ENCODE measurements around the gene SLC9A2.

Gene SLC9A2

GRCh38 chr2:102581911-102582310 is 37.4 kb upstream of the SLC9A2 start:
- Histone ChIP-seq H3K4me3 (ENCODE audit: low read length in 2 of 2) (no peak overlapping the region), H3K18ac (ENCODE audit: low read length) (no peak overlapping the region), H3K4me1 (ENCODE audit: control insufficient read depth in 2 of 2, insufficient read depth in 1 of 2, low read depth in 1 of 2, low read length in 2 of 2) (peaks cover 0 to 4% of the 10 kb centered on the region in 2 donors), H3K14ac (ENCODE audit: low read length) (no peak overlapping the region), H3K79me1 (ENCODE audit: low read depth, low read length) (no peaks in the 10 kb centered on the region), H3K27me3 (ENCODE audit: control insufficient read depth in 3 of 3, insufficient read depth in 3 of 3, low read depth in 1 of 3, low read length in 3 of 3) (peaks cover 0 to 3% (median 0%) of the 10 kb centered on the region in 3 experiments), H3K23ac (ENCODE audit: low read depth, low read length, poor library complexity) (no peak overlapping the region), H2BK5ac (ENCODE audit: low read length) (no peak overlapping the region), H4K8ac (ENCODE audit: low read depth, low read length) (no peak overlapping the region), H3K4me2 (ENCODE audit: insufficient read depth, low read length, poor library complexity, severe bottlenecking) (no peak overlapping the region), H2AFZ (ENCODE audit: low read length) (no peak overlapping the region), H3K4ac (ENCODE audit: low read length) (no peak overlapping the region), H3K9ac (ENCODE audit: low read depth, low read length, poor library complexity) (no peak overlapping the region), H3K27ac (replicated peaks; ENCODE audit: low read length) (no peak overlapping the region), H2BK15ac (ENCODE audit: low read length) (no peak overlapping the region), H2BK12ac (ENCODE audit: low read length) (no peak overlapping the region), H3K9me3 (replicated peaks in 1 of 2; ENCODE audit: control insufficient read depth in 2 of 2, insufficient read depth in 1 of 2, low read depth in 1 of 2, low read length in 2 of 2) (no peaks in the 10 kb centered on the region), H3K36me3 (replicated peaks in 1 of 2; ENCODE audit: control insufficient read depth in 2 of 2, insufficient read depth in 2 of 2, low read length in 2 of 2) (no peaks in the 10 kb centered on the region), H2BK120ac (ENCODE audit: low read depth, low read length) (no peak overlapping the region), H4K91ac (ENCODE audit: low read depth, low read length, poor library complexity) (no peak overlapping the region), H2AK5ac (ENCODE audit: low read depth, low read length) (no peak overlapping the region)
- DNase-seq (ENCODE audit: low spot score): no peak

GRCh38 chr2:102582845-102583244 is 36.5 kb upstream of the SLC9A2 start:
- no CpG with 5 or more reads among the region's 2 CpGs for WGBS, 2 donors (ENCODE audit: extremely low coverage in 2 of 2, insufficient read length in 2 of 2, insufficient replicate concordance in 1 of 2)
- Histone ChIP-seq H3K9me3 (replicated peaks in 1 of 2; ENCODE audit: control insufficient read depth in 2 of 2, insufficient read depth in 1 of 2, low read depth in 1 of 2, low read length in 2 of 2) (no peaks in the 10 kb centered on the region), H4K8ac (ENCODE audit: low read depth, low read length) (no peak overlapping the region), H3K14ac (ENCODE audit: low read length) (no peak overlapping the region), H3K27ac (replicated peaks; ENCODE audit: low read length) (no peak overlapping the region), H3K4ac (ENCODE audit: low read length) (no peak overlapping the region), H3K9ac (ENCODE audit: low read depth, low read length, poor library complexity) (no peak overlapping the region), H2BK5ac (ENCODE audit: low read length) (no peak overlapping the region), H3K36me3 (replicated peaks in 1 of 2; ENCODE audit: control insufficient read depth in 2 of 2, insufficient read depth in 2 of 2, low read length in 2 of 2) (no peaks in the 10 kb centered on the region), H3K4me3 (ENCODE audit: low read length in 2 of 2) (no peak overlapping the region), H2BK120ac (ENCODE audit: low read depth, low read length) (no peak overlapping the region), H3K23ac (ENCODE audit: low read depth, low read length, poor library complexity) (no peak overlapping the region), H3K18ac (ENCODE audit: low read length) (no peak overlapping the region), H3K4me2 (ENCODE audit: insufficient read depth, low read length, poor library complexity, severe bottlenecking) (no peak overlapping the region), H2AFZ (ENCODE audit: low read length) (no peak overlapping the region), H3K4me1 (ENCODE audit: control insufficient read depth in 2 of 2, insufficient read depth in 1 of 2, low read depth in 1 of 2, low read length in 2 of 2) (peaks cover 0 to 4% of the 10 kb centered on the region in 2 donors), H2AK5ac (ENCODE audit: low read depth, low read length) (no peak overlapping the region), H2BK15ac (ENCODE audit: low read length) (no peak overlapping the region), H3K27me3 (ENCODE audit: control insufficient read depth in 3 of 3, insufficient read depth in 3 of 3, low read depth in 1 of 3, low read length in 3 of 3) (peaks cover 0 to 3% (median 0%) of the 10 kb centered on the region in 3 experiments), H2BK12ac (ENCODE audit: low read length) (no peak overlapping the region), H4K91ac (ENCODE audit: low read depth, low read length, poor library complexity) (no peak overlapping the region), H3K79me1 (ENCODE audit: low read depth, low read length) (no peaks in the 10 kb centered on the region)
- DNase-seq (ENCODE audit: low spot score): no peak

- no peak overlapping the region for H3K4ac ChIP-seq (ENCODE audit: low read length)
- no peaks in the 10 kb centered on the region for H3K9me3 ChIP-seq (replicated peaks in 1 of 2; ENCODE audit: control insufficient read depth in 2 of 2, insufficient read depth in 1 of 2, low read depth in 1 of 2, low read length in 2 of 2)
- no peak overlapping the region for H3K23ac ChIP-seq (ENCODE audit: low read depth, low read length, poor library complexity)
- no peak overlapping the region for H2BK5ac ChIP-seq (ENCODE audit: low read length)
- H3K4me2 ChIP-seq (ENCODE audit: insufficient read depth, low read length, poor library complexity, severe bottlenecking): no peak overlapping the region
- no CpG with 5 or more reads among the region's 6 CpGs for WGBS, 2 donors (ENCODE audit: extremely low coverage in 2 of 2, insufficient read length in 2 of 2, insufficient replicate concordance in 1 of 2)
- no peak overlapping the region for H2BK15ac ChIP-seq (ENCODE audit: low read length)
- no peak overlapping the region for H2BK120ac ChIP-seq (ENCODE audit: low read depth, low read length)
- H3K79me1 ChIP-seq (ENCODE audit: low read depth, low read length): no peaks in the 10 kb centered on the region
- no peak overlapping the region for H2AK5ac ChIP-seq (ENCODE audit: low read depth, low read length)
- H4K91ac ChIP-seq (ENCODE audit: low read depth, low read length, poor library complexity): no peak overlapping the region
- no peak overlapping the region for H3K9ac ChIP-seq (ENCODE audit: low read depth, low read length, poor library complexity)
- no peak overlapping the region for H4K8ac ChIP-seq (ENCODE audit: low read depth, low read length)
- no peak overlapping the region for H3K27ac ChIP-seq (replicated peaks; ENCODE audit: low read length)
- peaks cover 0 to 3% (median 0%) of the 10 kb centered on the region in 3 experiments for H3K27me3 ChIP-seq (ENCODE audit: control insufficient read depth in 3 of 3, insufficient read depth in 3 of 3, low read depth in 1 of 3, low read length in 3 of 3)
- no peaks in the 10 kb centered on the region for H3K36me3 ChIP-seq (replicated peaks in 1 of 2; ENCODE audit: control insufficient read depth in 2 of 2, insufficient read depth in 2 of 2, low read length in 2 of 2)
- H3K4me1 ChIP-seq (ENCODE audit: control insufficient read depth in 2 of 2, insufficient read depth in 1 of 2, low read depth in 1 of 2, low read length in 2 of 2): peaks cover 0 to 4% of the 10 kb centered on the region in 2 donors
- H2AFZ ChIP-seq (ENCODE audit: low read length): no peak overlapping the region
- H3K4me3 ChIP-seq (ENCODE audit: low read length in 2 of 2): no peak overlapping the region
- no peak overlapping the region for H3K14ac ChIP-seq (ENCODE audit: low read length)
- H3K18ac ChIP-seq (ENCODE audit: low read length): no peak overlapping the region
- no peak overlapping the region for H2BK12ac ChIP-seq (ENCODE audit: low read length)
- no peak for DNase-seq (ENCODE audit: low spot score)
Measured at GRCh38 chr2:102585847-102586404, 33.4 kb upstream of the SLC9A2 start.

GRCh38 chr2:102588213-102588939 is 31.0 kb upstream of the SLC9A2 start:
- Histone ChIP-seq H3K27me3 (ENCODE audit: control insufficient read depth in 3 of 3, insufficient read depth in 3 of 3, low read depth in 1 of 3, low read length in 3 of 3) (peaks cover 0 to 3% (median 0%) of the 10 kb centered on the region in 3 experiments), H4K91ac (ENCODE audit: low read depth, low read length, poor library complexity) (no peak overlapping the region), H3K4me1 (ENCODE audit: control insufficient read depth in 2 of 2, insufficient read depth in 1 of 2, low read depth in 1 of 2, low read length in 2 of 2) (peaks cover 0 to 4% of the 10 kb centered on the region in 2 donors), H3K4me3 (ENCODE audit: low read length in 2 of 2) (no peak overlapping the region), H2AFZ (ENCODE audit: low read length) (no peak overlapping the region), H3K14ac (ENCODE audit: low read length) (no peak overlapping the region), H3K23ac (ENCODE audit: low read depth, low read length, poor library complexity) (no peak overlapping the region), H3K4me2 (ENCODE audit: insufficient read depth, low read length, poor library complexity, severe bottlenecking) (no peak overlapping the region), H3K4ac (ENCODE audit: low read length) (no peak overlapping the region), H3K36me3 (replicated peaks in 1 of 2; ENCODE audit: control insufficient read depth in 2 of 2, insufficient read depth in 2 of 2, low read length in 2 of 2) (no peaks in the 10 kb centered on the region), H3K9ac (ENCODE audit: low read depth, low read length, poor library complexity) (no peak overlapping the region), H3K18ac (ENCODE audit: low read length) (no peak overlapping the region), H2BK12ac (ENCODE audit: low read length) (no peak overlapping the region), H3K79me1 (ENCODE audit: low read depth, low read length) (no peaks in the 10 kb centered on the region), H4K8ac (ENCODE audit: low read depth, low read length) (no peak overlapping the region), H2BK15ac (ENCODE audit: low read length) (no peak overlapping the region), H2BK5ac (ENCODE audit: low read length) (no peak overlapping the region), H2AK5ac (ENCODE audit: low read depth, low read length) (no peak overlapping the region), H3K9me3 (replicated peaks in 1 of 2; ENCODE audit: control insufficient read depth in 2 of 2, insufficient read depth in 1 of 2, low read depth in 1 of 2, low read length in 2 of 2) (no peaks in the 10 kb centered on the region), H3K27ac (replicated peaks; ENCODE audit: low read length) (no peak overlapping the region), H2BK120ac (ENCODE audit: low read depth, low read length) (no peak overlapping the region)
- DNase-seq (ENCODE audit: low spot score): no peak
- no CpG with 5 or more reads among the region's 8 CpGs for WGBS, 2 donors (ENCODE audit: extremely low coverage in 2 of 2, insufficient read length in 2 of 2, insufficient replicate concordance in 1 of 2)

Measured in neuronal stem cell (in vitro differentiated cells).